AG09309 (cell line): ENCODE results near the gene ZNF14.

Experiments
- DNase-seq: peaks from one replicate; pipeline ENCODE4 v3.0.0-alpha.2; 2010; ENCODE audit warnings: low read depth
- H3K4me3 ChIP-seq: 2 replicates; pipeline ENCODE4 v1.5.1; 2011; ENCODE audit warnings: mild to moderate bottlenecking, low read depth, low read length, moderate library complexity; ENCODE audit not compliant: control insufficient read depth
- TF ChIP-seq, protein P1 (sequence below): IDR thresholded peaks from 2 replicates; pipeline ENCODE4 v1.5.1; 2011; ENCODE audit warnings: mild to moderate bottlenecking, low read depth, low read length, inconsistent platforms; ENCODE audit not compliant: insufficient read depth, control insufficient read depth; ENCODE audit errors: missing control alignments

The ZNF14 gene

GRCh38 chr19:19749908-19750841 is 17.3 kb upstream of the ZNF14 start:
- TF ChIP-seq, protein P1, sequence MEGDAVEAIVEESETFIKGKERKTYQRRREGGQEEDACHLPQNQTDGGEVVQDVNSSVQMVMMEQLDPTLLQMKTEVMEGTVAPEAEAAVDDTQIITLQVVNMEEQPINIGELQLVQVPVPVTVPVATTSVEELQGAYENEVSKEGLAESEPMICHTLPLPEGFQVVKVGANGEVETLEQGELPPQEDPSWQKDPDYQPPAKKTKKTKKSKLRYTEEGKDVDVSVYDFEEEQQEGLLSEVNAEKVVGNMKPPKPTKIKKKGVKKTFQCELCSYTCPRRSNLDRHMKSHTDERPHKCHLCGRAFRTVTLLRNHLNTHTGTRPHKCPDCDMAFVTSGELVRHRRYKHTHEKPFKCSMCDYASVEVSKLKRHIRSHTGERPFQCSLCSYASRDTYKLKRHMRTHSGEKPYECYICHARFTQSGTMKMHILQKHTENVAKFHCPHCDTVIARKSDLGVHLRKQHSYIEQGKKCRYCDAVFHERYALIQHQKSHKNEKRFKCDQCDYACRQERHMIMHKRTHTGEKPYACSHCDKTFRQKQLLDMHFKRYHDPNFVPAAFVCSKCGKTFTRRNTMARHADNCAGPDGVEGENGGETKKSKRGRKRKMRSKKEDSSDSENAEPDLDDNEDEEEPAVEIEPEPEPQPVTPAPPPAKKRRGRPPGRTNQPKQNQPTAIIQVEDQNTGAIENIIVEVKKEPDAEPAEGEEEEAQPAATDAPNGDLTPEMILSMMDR, result no peak
- H3K4me3 ChIP-seq, result no peak overlapping the region
- DNase-seq, result no peak

DNA sequence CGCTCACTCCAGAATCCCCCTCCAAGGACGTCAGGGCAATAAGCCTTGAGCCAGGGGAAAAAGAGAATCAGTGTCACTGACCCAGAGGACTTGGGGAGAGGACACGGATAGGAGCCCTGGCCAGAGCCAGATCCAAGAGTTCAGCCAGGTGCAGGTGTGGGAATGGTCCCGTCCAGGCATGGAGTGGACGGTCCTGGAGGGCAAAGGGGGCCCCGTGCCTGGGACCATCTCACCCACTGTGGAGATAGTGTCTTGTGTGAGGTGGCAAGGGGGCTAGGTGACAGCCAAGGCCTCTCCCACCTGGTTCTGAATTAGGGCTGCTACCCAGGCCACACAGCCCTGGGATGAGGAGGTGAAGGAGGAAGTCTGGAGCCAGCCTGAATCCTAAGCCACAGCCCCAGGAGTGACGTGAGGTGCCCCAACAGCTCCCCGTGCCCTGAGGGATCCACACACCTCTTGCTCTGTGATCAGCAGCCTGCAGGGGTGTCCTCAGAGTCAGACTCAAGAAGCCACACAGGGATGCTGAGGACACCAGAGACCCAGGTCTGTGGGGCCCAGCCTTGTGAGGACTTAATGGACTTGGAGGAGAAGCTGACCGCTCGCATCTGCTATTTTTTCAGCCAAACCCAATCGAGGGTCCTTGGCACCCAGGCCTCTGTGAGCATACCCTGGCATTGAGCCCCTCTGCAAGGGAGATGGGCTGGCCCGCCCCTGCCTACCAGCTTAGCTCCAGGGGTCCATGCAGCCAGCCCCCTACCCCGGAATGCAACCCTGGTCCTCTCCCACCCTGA is 16.4 kb upstream of the ZNF14 start:
- no peak overlapping the region for H3K4me3 ChIP-seq
- DNase-seq, result no peak
- TF ChIP-seq, protein P1, result no peak

DNA sequence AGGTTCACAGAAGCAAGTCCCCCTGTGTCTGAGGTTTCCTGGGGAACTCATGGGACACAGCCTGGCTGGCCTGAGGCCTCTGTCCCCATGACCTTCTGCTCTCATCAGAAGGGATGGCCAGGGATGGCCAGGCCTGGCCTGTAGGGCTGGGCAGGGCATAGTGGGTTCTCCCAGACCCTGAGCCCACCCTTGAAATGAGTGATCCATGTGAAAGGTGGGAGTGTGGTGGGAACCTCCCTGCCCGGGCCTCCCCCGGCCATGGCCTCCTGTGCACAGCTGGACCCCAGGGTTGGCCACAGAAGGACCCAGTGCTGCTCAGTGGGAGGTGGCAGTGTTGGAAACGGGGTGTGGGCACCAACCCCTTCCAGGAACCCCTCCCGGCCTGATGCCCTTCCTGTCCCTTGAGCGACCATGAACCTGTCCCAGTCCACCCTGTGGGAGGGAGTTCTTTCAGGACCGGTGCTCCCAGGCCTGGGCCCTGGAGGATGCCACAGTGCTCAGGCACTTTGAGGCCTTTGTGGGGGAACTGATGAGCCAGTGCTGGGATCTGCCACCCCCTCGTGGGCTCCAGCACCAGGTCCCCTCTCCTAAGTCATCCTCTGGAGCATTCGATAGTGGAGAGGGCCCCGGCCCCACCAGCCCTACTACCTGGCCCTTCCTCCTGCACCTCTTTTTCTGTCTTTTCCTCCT is 15.5 kb upstream of the ZNF14 start:
- DNase-seq, result no peak
- TF ChIP-seq, protein P1, result no peak

DNA sequence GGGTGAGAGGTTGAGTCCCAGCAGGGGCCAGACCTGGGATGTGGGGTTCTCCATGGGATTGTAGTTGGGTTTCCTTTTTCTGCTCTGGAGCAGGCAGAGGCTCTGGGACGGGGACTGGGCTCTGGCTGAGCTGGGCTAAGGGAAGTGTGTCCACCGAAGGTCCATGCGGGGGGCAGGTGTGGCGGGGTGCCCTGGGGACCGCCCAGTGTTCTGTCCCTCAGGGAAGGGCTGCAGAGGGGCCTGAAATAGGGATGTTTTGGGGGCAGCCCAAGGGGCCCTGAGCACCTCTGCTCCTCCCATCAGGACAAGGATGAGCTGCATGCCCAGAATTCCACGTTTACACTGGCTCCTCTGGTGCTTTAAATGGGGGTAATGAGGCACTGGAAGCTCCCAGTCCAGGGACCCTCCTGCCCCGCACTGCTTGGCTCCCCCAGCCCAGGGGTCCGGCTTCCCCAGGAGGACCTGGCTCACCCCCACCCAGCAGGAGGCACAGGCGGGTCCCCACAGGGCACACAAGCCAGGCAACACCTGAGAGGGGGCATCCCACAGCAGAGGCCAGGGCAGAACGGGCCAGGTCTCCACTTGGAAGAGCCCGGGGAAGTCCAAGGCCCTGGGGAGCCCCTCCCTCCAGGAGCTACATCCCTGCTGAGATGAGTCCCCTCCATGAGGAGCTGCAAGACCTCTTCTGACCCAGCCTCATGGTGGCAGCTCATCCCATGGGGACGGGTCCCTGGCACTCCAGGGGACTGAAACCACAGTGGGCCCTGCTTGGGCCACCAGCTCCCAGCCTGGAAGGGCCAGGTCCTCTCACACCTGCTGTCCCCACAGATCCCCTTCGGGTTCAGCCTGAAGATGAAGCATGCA is 14.7 kb upstream of the ZNF14 start:
- no peak for DNase-seq
- TF ChIP-seq, protein P1, result no peak
- no peak overlapping the region for H3K4me3 ChIP-seq

More for the DNA sequence above, 15.5 kb upstream of the ZNF14 start:
- no peak overlapping the region for H3K4me3 ChIP-seq

DNA sequence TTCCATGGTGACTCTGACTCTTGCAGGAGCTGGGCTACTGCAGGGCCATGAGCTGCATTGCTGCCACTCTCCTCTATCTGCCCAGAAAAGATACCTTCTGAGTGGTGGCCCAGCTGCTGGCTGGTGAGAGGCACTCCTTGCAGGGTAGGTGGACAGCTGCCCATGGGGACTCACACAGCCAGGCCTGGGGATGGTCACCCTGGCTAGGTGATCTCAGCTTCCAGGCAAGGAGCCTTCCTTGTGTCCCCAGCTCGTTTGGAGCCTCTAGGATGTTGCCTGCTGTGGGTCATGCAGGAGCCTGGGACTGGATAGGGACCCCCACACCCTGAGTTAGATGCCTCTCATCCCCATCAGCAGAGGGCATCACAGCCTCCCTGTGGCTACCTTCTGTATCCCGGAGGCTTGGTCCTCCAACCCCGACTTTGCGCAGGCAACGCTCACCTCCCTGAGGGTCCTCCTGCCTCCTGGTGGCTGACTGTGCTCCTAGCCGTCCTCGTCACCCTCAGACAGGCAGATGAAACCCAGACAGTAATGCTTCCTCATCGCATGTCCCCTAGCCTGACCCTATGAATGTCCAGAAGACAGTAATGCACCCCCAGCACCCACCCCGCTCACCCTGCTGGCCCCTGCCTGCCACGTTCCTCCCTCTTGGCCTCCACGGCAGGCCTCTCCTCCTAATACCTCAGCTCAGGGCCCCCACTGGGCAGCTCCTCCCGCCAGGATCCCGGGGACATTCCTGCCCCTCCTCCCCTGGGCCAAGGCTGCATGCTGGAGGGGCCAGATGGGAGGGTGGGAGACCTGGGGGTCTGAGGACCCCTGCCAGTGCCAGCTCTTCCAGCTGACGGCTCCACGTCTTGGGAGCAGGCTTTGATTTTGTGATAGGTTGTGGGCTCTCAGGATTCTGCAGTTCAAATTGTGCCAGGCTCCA is 13.6 kb upstream of the ZNF14 start:
- TF ChIP-seq, protein P1, result no peak
- no peak for DNase-seq
- H3K4me3 ChIP-seq, result no peak overlapping the region
